PFSK-1 (cell line): ENCODE data around the gene ZFHX3.

Experiments
- FOXP2 ChIP-seq: optimal IDR thresholded peaks from 2 replicates; pipeline ENCODE3; 2011; ENCODE audit warnings: borderline replicate concordance, control low read depth, inconsistent platforms; ENCODE audit not compliant: insufficient read depth; ENCODE audit errors: extremely low read length, extremely low read depth
- POLR2AphosphoS5 ChIP-seq: IDR thresholded peaks from 2 replicates; pipeline ENCODE4 v1.6.1; 2012; ENCODE audit warnings: low read depth, mild to moderate bottlenecking, control low read depth, low read length, moderate library complexity
- SIN3A ChIP-seq: IDR thresholded peaks from 2 replicates; pipeline ENCODE4 v1.6.1; 2012; ENCODE audit warnings: mild to moderate bottlenecking, low read length, moderate library complexity, borderline replicate concordance; ENCODE audit not compliant: insufficient read depth
- TAF1 ChIP-seq: IDR thresholded peaks from 2 replicates; pipeline ENCODE4 v1.6.1; 2012; ENCODE audit warnings: low read length, control low read depth, borderline replicate concordance; ENCODE audit not compliant: insufficient read depth
- TF ChIP-seq, protein P1 (sequence below), 2 experiments: IDR thresholded peaks; 2 replicates each; pipeline versions ENCODE4 v1.6.1 to v1.8.0; 2011 to 2012; ENCODE audit warnings: low read depth in 2 of 2, low read length in 2 of 2, control low read depth in 1 of 2, inconsistent platforms in 1 of 2, mild to moderate bottlenecking in 1 of 2, moderate library complexity in 1 of 2; ENCODE audit not compliant: insufficient read depth in 1 of 2

Gene ZFHX3

DNA sequence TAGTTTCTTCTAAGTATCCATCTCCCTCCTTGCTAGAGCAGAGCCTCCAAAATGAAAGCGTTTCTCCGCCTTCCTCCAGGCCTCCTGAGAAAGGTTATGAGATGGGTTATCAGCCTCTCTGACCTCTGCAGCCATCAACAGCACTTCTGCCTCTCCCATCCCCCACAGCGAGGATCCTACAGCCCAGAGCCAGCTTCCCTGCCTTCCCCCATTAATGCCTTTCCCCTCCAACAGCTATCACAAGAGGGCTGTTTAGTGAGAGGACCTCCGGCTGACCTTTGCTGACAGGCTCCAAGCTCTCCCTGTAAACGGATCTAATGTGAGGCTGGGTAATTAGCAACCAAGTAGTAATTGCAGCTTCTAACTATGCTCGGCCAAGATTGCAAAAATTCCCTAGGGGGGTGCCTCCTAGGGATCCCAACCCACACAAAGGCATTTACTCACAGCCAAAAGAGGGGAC, 55.8 kb downstream of the ZFHX3 start:
- no peak for TF ChIP-seq TAF1
- no peak for TF ChIP-seq FOXP2
- TF ChIP-seq POLR2AphosphoS5: no peak
- TF ChIP-seq, protein P1, sequence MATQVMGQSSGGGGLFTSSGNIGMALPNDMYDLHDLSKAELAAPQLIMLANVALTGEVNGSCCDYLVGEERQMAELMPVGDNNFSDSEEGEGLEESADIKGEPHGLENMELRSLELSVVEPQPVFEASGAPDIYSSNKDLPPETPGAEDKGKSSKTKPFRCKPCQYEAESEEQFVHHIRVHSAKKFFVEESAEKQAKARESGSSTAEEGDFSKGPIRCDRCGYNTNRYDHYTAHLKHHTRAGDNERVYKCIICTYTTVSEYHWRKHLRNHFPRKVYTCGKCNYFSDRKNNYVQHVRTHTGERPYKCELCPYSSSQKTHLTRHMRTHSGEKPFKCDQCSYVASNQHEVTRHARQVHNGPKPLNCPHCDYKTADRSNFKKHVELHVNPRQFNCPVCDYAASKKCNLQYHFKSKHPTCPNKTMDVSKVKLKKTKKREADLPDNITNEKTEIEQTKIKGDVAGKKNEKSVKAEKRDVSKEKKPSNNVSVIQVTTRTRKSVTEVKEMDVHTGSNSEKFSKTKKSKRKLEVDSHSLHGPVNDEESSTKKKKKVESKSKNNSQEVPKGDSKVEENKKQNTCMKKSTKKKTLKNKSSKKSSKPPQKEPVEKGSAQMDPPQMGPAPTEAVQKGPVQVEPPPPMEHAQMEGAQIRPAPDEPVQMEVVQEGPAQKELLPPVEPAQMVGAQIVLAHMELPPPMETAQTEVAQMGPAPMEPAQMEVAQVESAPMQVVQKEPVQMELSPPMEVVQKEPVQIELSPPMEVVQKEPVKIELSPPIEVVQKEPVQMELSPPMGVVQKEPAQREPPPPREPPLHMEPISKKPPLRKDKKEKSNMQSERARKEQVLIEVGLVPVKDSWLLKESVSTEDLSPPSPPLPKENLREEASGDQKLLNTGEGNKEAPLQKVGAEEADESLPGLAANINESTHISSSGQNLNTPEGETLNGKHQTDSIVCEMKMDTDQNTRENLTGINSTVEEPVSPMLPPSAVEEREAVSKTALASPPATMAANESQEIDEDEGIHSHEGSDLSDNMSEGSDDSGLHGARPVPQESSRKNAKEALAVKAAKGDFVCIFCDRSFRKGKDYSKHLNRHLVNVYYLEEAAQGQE (IDR thresholded peaks at IDR 0.05; ENCODE audit: insufficient read depth in 1 of 2, low read depth in 2 of 2, low read length in 2 of 2): no peak
- TF ChIP-seq SIN3A: no peak

DNA sequence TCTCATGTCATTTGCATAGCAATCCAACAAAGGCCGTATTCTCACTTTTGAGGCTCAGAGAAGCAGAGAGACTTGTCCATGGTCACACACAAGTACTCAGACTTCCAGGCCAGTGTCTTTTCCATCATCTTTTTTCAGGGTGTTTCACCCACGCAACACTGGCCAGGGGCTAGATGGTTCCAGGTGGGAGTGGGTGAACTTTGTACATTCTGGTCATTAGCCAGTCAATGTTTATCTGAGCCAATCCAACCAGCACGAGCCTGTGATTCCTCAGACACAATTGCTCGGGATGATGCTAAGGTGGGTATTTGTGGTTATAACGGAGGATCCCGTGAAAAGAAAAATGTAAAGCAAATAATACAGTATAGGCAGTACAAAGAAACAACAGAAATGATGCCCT, 56.3 kb downstream of the ZFHX3 start:
- TF ChIP-seq TAF1 (no peak), SIN3A (no peak), POLR2AphosphoS5 (no peak), FOXP2 (no peak)

- TF ChIP-seq, protein P1 (IDR thresholded peaks at IDR 0.05; ENCODE audit: insufficient read depth in 1 of 2, low read depth in 2 of 2, low read length in 2 of 2): no peak
- TF ChIP-seq TAF1: no peak
- no peak for TF ChIP-seq SIN3A
- TF ChIP-seq FOXP2: no peak
Observed at GRCh38 chr16:72991211-72991610, 56.7 kb downstream of the ZFHX3 start.

DNA sequence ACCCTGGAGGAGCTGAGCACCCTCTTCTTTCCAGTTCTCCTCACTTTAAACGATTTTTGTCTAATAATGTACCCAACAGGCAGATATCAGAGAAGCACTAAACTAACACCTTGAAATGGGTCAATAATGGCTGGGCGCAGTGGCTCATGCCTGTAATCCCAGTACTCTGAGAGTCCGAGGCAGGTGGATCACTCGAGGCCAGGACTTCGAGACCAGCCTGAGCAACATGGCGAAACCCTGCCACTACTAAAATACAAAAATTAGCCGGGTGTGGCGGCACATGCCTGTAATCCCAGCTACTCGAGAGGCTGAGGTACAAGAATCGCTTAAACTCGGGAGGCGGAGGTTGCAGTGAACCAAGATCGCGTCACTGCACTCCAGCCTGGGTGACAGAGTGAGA, 57.4 kb downstream of the ZFHX3 start:
- TF ChIP-seq POLR2AphosphoS5: no peak
- TF ChIP-seq SIN3A: no peak
- TF ChIP-seq, protein P1 (IDR thresholded peaks at IDR 0.05; ENCODE audit: insufficient read depth in 1 of 2, low read depth in 2 of 2, low read length in 2 of 2): no peak
- TF ChIP-seq FOXP2: no peak
- TF ChIP-seq TAF1: no peak

- TF ChIP-seq POLR2AphosphoS5: no peak
- no peak for TF ChIP-seq SIN3A
- TF ChIP-seq, protein P1 (IDR thresholded peaks at IDR 0.05; ENCODE audit: insufficient read depth in 1 of 2, low read depth in 2 of 2, low read length in 2 of 2): no peak
Observed at GRCh38 chr16:72989579-72990551, 58.1 kb downstream of the ZFHX3 start.
